ENCODE results near the gene ATP9A. TPM values are rescaled to one million over a fixed set of nuclear protein-coding genes. Genes with fewer than 3 reads are reported as not detected.

Gene ATP9A
- total and polyA plus RNA-seq, 2 donors (not counting 3 experiments of a cell fraction or from before 2014, with no cell fraction given), result 20.9 to 41.5 TPM

DNA sequence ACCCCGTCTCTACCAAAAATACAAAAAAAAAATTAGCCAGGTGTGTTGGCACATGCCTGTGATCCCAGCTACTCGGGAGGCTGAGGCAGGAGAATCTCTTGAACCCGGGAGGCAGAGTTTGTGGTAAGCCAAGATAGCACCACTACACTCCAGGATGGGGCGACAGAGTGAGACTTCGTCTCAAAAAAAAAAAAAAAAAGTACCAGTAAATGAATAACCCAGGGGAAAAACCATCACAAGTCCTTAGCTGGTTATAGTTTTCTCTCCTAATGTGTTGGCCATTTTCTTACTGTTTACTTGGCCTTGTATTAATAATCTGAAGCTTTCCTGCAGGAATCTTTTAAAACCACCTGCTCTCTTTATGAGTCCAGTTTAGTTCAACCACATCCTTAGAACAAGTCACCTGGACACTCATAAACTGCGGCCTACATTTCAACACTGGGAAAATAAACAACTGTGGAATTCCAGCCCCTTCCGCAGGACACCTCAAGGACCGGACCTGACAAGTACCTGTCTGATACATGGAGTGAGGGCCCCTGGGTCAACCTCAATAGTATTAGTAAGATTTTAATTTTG is 102.6 kb downstream of the ATP9A start:
- FAIRE-seq, result no peak

DNA sequence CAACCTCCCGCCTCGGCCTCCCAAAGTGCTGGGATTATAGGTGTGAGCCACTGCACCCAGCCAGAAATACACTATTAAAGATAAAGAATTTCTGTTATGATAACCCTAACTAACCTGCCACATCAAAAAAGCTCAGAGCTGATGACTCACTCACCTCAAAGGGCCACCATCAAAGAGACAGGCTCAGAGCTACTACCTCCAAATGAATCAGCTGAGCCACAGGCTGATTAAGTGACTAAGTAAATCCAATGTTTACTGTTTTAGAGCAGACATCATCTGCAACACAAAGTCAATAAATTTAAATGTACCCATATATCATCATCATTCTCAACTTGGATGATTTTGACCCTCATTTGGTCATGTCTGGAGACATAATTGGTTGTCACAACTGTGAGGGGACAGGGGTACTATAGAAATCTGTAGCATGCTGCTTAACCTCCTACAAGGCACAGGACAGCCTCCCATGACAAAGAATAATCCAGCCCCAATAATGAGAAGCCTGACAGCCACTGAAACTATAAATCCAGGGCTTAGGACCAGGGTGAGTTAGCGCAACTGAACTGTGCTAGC is 106.5 kb downstream of the ATP9A start:
- DNase-seq (ENCODE audit: low read depth, low spot score) (peak; percentile 79), FAIRE-seq (no peak)
- CTCF ChIA-PET, result interaction anchor here (0.8 to 2.1 kb wide), 8 partner anchors 10 to 335 kb away, joined by 3 to 11 read pairs (median 3); no protein-coding TSS in a partner anchor
- H3K36me3 ChIP-seq (ENCODE audit: control insufficient read depth in 2 of 2, extremely low read depth in 1 of 2, insufficient read depth in 2 of 2, low read length in 2 of 2), result peaks cover 0 to 4% of the 10 kb centered on the region in 2 experiments
- peaks cover 32% of the 10 kb centered on the region for H3K4me1 ChIP-seq (ENCODE audit: control insufficient read depth, extremely low read depth, insufficient read depth, low read length)
- no peaks in the 10 kb centered on the region for H3K79me2 ChIP-seq (ENCODE audit: control insufficient read depth, insufficient read depth, low read length)
- dilution Hi-C loops (cut with MboI; ENCODE audit: extremely low pct_ligation_motif_present, low sequenced_read_pairs), result no loop called here
- BruUV-seq (replicated peaks), result TSS peak; percentile 83
- TF ChIP-seq MYC (IDR thresholded peaks at IDR 0.05; ENCODE audit: low read depth, low read length) (no peak), CTCF (IDR thresholded peaks at IDR 0.05; ENCODE audit: extremely low read depth in 1 of 2, insufficient read depth in 1 of 2, low read depth in 1 of 2, low read length in 2 of 2) (no peak), FOS (IDR thresholded peaks at IDR 0.05; ENCODE audit: borderline replicate concordance, insufficient read depth, low read length) (peak; percentile 89), JUN (IDR thresholded peaks at IDR 0.05; ENCODE audit: borderline replicate concordance, insufficient read depth, insufficient read length, low read depth) (peak; percentile 77), GATA2 (IDR thresholded peaks at IDR 0.05; ENCODE audit: insufficient read depth, insufficient read length, low read depth, low read length) (peak; percentile 67)
- no peaks in the 10 kb centered on the region for H3K27me3 ChIP-seq (ENCODE audit: control insufficient read depth in 2 of 2, insufficient read depth in 2 of 2, low read length in 2 of 2)
- H3K4me3 ChIP-seq (replicated peaks in 1 of 3; ENCODE audit: insufficient read depth in 1 of 3, low read depth in 1 of 3, low read length in 3 of 3), result no peak overlapping the region
- H3K9me1 ChIP-seq (replicated peaks; ENCODE audit: control insufficient read depth, extremely low read depth, insufficient read depth, low read length), result no peaks in the 10 kb centered on the region
- no peak overlapping the region for H2AFZ ChIP-seq (ENCODE audit: low read depth, low read length)
- H3K4me2 ChIP-seq (ENCODE audit: insufficient read depth, low read length), result peak overlapping the region; percentile 14
- no peaks in the 10 kb centered on the region for H3K9me3 ChIP-seq (replicated peaks; ENCODE audit: control insufficient read depth, insufficient read depth, low read length)
- peak overlapping the region; percentile 49 for H3K9ac ChIP-seq (replicated peaks; ENCODE audit: extremely low read depth, insufficient read depth, low read length)
- POLR2A ChIA-PET, result interaction anchor here (0.6 to 1.4 kb wide), 6 partner anchors 10 to 311 kb away, joined by 3 to 10 read pairs (median 8); no protein-coding TSS in a partner anchor
- no peaks in the 10 kb centered on the region for H4K20me1 ChIP-seq (replicated peaks; ENCODE audit: control insufficient read depth, extremely low read depth, insufficient read depth, low read length)
- intact Hi-C loops (cut with micrococcal nuclease), result loop anchor here (1.0 to 2.0 kb wide), 4 partner anchors 9 to 91 kb away; no protein-coding TSS in a partner anchor
- peak overlapping the region; percentile 98 for H3K27ac ChIP-seq (ENCODE audit: insufficient read depth, low read depth, low read length)

More for the DNA sequence above, 102.6 kb downstream of the ATP9A start:
- Histone ChIP-seq H3K4me3 (replicated peaks in 1 of 3; ENCODE audit: insufficient read depth in 1 of 3, low read depth in 1 of 3, low read length in 3 of 3) (no peak overlapping the region), H3K9me1 (replicated peaks; ENCODE audit: control insufficient read depth, extremely low read depth, insufficient read depth, low read length) (no peaks in the 10 kb centered on the region), H3K79me2 (ENCODE audit: control insufficient read depth, insufficient read depth, low read length) (no peaks in the 10 kb centered on the region), H3K27ac (ENCODE audit: insufficient read depth, low read depth, low read length) (no peak overlapping the region), H3K9ac (replicated peaks; ENCODE audit: extremely low read depth, insufficient read depth, low read length) (no peak overlapping the region), H3K4me1 (ENCODE audit: control insufficient read depth, extremely low read depth, insufficient read depth, low read length) (peaks cover 13% of the 10 kb centered on the region), H3K36me3 (ENCODE audit: control insufficient read depth in 2 of 2, extremely low read depth in 1 of 2, insufficient read depth in 2 of 2, low read length in 2 of 2) (peaks cover 0 to 19% of the 10 kb centered on the region in 2 experiments), H4K20me1 (replicated peaks; ENCODE audit: control insufficient read depth, extremely low read depth, insufficient read depth, low read length) (no peaks in the 10 kb centered on the region), H3K27me3 (ENCODE audit: control insufficient read depth in 2 of 2, insufficient read depth in 2 of 2, low read length in 2 of 2) (no peaks in the 10 kb centered on the region), H3K9me3 (replicated peaks; ENCODE audit: control insufficient read depth, insufficient read depth, low read length) (no peaks in the 10 kb centered on the region), H3K4me2 (ENCODE audit: insufficient read depth, low read length) (no peak overlapping the region), H2AFZ (ENCODE audit: low read depth, low read length) (no peak overlapping the region)
- no TSS peak for BruUV-seq (replicated peaks)
- ChIA-PET CTCF (interaction anchor here (0.7 kb wide), 1 partner anchor 35 kb away, joined by 3 read pairs; no protein-coding TSS in a partner anchor), POLR2A (interaction anchor here (0.5 kb wide), 1 partner anchor 351 kb away, joined by 5 read pairs; no protein-coding TSS in a partner anchor)
- dilution Hi-C loops (cut with MboI; ENCODE audit: extremely low pct_ligation_motif_present, low sequenced_read_pairs) (no loop called here), intact Hi-C loops (cut with micrococcal nuclease) (no loop called here)
- TF ChIP-seq EZH2 (IDR thresholded peaks at IDR 0.05; ENCODE audit: borderline replicate concordance, low read depth, low read length, severe bottlenecking), result no peak
- TF ChIP-seq POLR2AphosphoS5 (IDR thresholded peaks at IDR 0.05; ENCODE audit: insufficient read depth, low read depth, low read length), result no peak
- DNase-seq (ENCODE audit: low read depth, low spot score), result no peak
